Measurements from ENCODE around the gene SLC10A7. TPM values are rescaled to one million over a fixed set of nuclear protein-coding genes. Genes with fewer than 3 reads are reported as not detected.
"Not testable (repeated sequence)": the region's sequence is repeated elsewhere in the genome, so short reads cannot be mapped to it uniquely, and the experiment has no call there.

SLC10A7 gene
- total and polyA plus RNA-seq, 9 donors = 4.0 to 12.4 (median 9.7) TPM

GRCh38 chr4:146359771-146360170, 162.0 kb downstream of the SLC10A7 start:
- Histone ChIP-seq H3K4me1 (ENCODE audit: insufficient read depth) (no peaks in the 10 kb centered on the region), H3K27me3 (no peaks in the 10 kb centered on the region), H3K9me3 (no peaks in the 10 kb centered on the region), H3K36me3 (no peaks in the 10 kb centered on the region), H3K4me3 (no peak overlapping the region), H3K27ac (no peak overlapping the region)
- no peak for DNase-seq
- TF ChIP-seq EP300 (IDR thresholded peaks at IDR 0.05) (no peak), CTCF (IDR thresholded peaks at IDR 0.05) (no peak), POLR2A (IDR thresholded peaks at IDR 0.05) (no peak)
- intact Hi-C loops (cut with DNase I) = no loop called here

- WGBS, 3 donors = 39 to 68% (median 57%) methylated on average over 8 to 23 of the region's 26 CpGs
- H3K4me1 ChIP-seq (ENCODE audit: insufficient read depth); H3K27me3 ChIP-seq; H3K4me3 ChIP-seq; DNase-seq; intact Hi-C loops (cut with DNase I); H3K36me3 ChIP-seq; H3K27ac ChIP-seq; H3K9me3 ChIP-seq: not testable (repeated sequence)
Measured at GRCh38 chr4:146350114-146350513, 171.6 kb downstream of the SLC10A7 start.

DNA sequence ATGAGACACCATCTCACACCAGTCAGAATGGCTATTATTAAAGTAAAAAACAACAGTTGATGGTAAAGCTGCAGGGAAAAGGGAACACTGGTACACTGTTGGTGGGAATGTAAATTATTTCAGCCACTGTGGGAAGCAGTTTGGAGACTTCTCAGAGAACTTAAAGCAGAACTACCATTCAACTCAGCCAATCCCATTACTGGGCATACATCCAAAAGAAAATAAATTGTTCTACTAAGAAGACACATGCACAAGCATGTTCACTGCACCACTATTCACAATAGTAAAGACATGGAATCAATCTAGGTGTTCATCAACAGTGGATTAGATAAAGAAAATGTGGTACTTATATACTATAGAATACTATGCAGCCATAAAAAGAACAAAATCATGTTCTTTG, 172.4 kb downstream of the SLC10A7 start:
- intact Hi-C loops (cut with DNase I) = loop anchor here in 2 of 4 donors (10.0 kb wide), 2 partner anchors 565 to 745 kb away; no protein-coding TSS in a partner anchor

DNA sequence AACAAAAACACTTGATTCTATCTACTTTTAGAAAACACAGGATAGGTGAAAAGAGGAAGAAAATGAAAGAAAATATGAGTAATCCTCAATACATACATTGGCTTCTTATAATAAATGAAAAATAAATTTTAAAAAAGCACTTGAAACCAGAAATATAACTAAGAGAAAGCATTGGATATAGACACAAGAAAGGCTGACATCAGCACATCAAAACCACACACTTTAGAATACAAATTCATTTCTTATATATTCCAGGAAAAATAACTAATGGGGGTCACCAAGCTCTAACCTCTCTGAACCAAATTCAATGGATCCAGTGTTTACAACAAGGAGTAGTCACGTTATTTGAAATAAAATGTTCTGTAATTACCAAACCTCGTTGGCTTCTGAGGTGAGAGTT, 173.9 kb downstream of the SLC10A7 start:
- no peaks in the 10 kb centered on the region for H3K9me3 ChIP-seq
- H3K4me3 ChIP-seq = no peak overlapping the region
- no peak overlapping the region for H3K27ac ChIP-seq
- H3K4me1 ChIP-seq (ENCODE audit: insufficient read depth) = no peaks in the 10 kb centered on the region
- WGBS, 3 donors = 67 to 78% (median 76%) methylated on average over 2 of the region's 2 CpGs
- DNase-seq = no peak
- TF ChIP-seq EP300 (IDR thresholded peaks at IDR 0.05) (no peak), CTCF (IDR thresholded peaks at IDR 0.05) (no peak), POLR2A (IDR thresholded peaks at IDR 0.05) (no peak)
- H3K27me3 ChIP-seq = no peaks in the 10 kb centered on the region
- H3K36me3 ChIP-seq = no peaks in the 10 kb centered on the region
- intact Hi-C loops (cut with DNase I) = loop anchor here in 2 of 4 donors (10.0 kb wide), 2 partner anchors 567 to 747 kb away; no protein-coding TSS in a partner anchor

More for the DNA sequence above, 172.4 kb downstream of the SLC10A7 start:
- Histone ChIP-seq H3K4me3 (no peak overlapping the region), H3K9me3 (no peaks in the 10 kb centered on the region), H3K4me1 (ENCODE audit: insufficient read depth) (no peaks in the 10 kb centered on the region), H3K27me3 (no peaks in the 10 kb centered on the region), H3K27ac (no peak overlapping the region), H3K36me3 (no peaks in the 10 kb centered on the region)
- no peak for DNase-seq
- TF ChIP-seq CTCF (IDR thresholded peaks at IDR 0.05) (no peak), POLR2A (IDR thresholded peaks at IDR 0.05) (no peak), EP300 (IDR thresholded peaks at IDR 0.05) (no peak)

DNA sequence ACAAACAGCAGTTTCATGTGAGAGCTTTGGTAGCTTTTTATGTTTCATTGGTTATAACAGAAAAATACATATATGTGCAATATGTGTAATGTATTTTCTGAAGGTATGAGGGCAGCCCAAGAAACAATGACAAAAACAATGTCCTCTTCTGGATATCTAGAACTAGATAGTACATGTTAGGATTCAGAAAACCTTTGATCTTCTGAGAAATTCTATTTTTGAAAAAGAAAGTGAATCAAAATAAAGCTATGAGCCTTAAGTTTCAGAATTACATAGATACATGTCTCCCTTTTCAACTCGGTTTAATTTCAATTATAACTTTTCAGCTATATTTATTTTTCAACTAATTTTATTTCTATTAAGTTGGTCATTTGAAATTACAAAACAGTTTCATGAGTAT, 175.5 kb downstream of the SLC10A7 start:
- WGBS, 3 donors = 46 to 93% (median 84%) methylated on average over 1 of the region's 1 CpG
- TF ChIP-seq CTCF (IDR thresholded peaks at IDR 0.05) (no peak), POLR2A (IDR thresholded peaks at IDR 0.05) (no peak)
- Histone ChIP-seq H3K4me3 (no peak overlapping the region), H3K9me3 (no peaks in the 10 kb centered on the region), H3K27ac (no peak overlapping the region), H3K27me3 (no peaks in the 10 kb centered on the region), H3K36me3 (no peaks in the 10 kb centered on the region), H3K4me1 (ENCODE audit: insufficient read depth) (no peaks in the 10 kb centered on the region)
- DNase-seq = no peak
- intact Hi-C loops (cut with DNase I) = loop anchor here in 2 of 4 donors (10.0 kb wide), 2 partner anchors 569 to 749 kb away; no protein-coding TSS in a partner anchor

All from ovary (tissue), 9 donors.